ENCODE measurements around the gene ITFG1. TPM values are rescaled to one million over a fixed set of nuclear protein-coding genes. Genes with fewer than 3 reads are reported as not detected.
A peak's percentile ranks its signal among the peaks of the same experiment; 100 is the strongest.

The ITFG1 gene
- total RNA-seq, 1 donor from 2014 or later: 66.3 TPM

- no peak overlapping the region for H3K4me3 Mint-ChIP-seq (ENCODE audit: unreplicated experiment)
- no peak for DNase-seq (ENCODE audit: low spot score)
Observed at GRCh38 chr16:47136099-47136842, 324.6 kb downstream of the ITFG1 start.

GRCh38 chr16:47134550-47134949 lies 326.3 kb downstream of the ITFG1 start:
- Mint-ChIP-seq H3K9me3 (ENCODE audit: unreplicated experiment) (no peaks in the 10 kb centered on the region), H3K4me3 (ENCODE audit: unreplicated experiment) (no peak overlapping the region), H3K27ac (ENCODE audit: unreplicated experiment) (no peak overlapping the region), H3K27me3 (ENCODE audit: unreplicated experiment) (no peaks in the 10 kb centered on the region), H3K4me1 (ENCODE audit: unreplicated experiment) (peaks cover 20% of the 10 kb centered on the region), H3K36me3 (ENCODE audit: low read depth, unreplicated experiment) (no peaks in the 10 kb centered on the region)
- DNase-seq (ENCODE audit: low spot score): no peak
- no peak for TF ChIP-seq CTCF (IDR thresholded peaks at IDR 0.05; ENCODE audit: unreplicated experiment)

More at GRCh38 chr16:47136099-47136842, 324.6 kb downstream of the ITFG1 start:
- H3K27ac Mint-ChIP-seq (ENCODE audit: unreplicated experiment): no peak overlapping the region
- H3K36me3 Mint-ChIP-seq (ENCODE audit: low read depth, unreplicated experiment): no peaks in the 10 kb centered on the region
- no peaks in the 10 kb centered on the region for H3K27me3 Mint-ChIP-seq (ENCODE audit: unreplicated experiment)
- H3K4me1 Mint-ChIP-seq (ENCODE audit: unreplicated experiment): peaks cover 9% of the 10 kb centered on the region
- TF ChIP-seq CTCF (IDR thresholded peaks at IDR 0.05; ENCODE audit: unreplicated experiment): no peak
- H3K9me3 Mint-ChIP-seq (ENCODE audit: unreplicated experiment): no peaks in the 10 kb centered on the region

DNA sequence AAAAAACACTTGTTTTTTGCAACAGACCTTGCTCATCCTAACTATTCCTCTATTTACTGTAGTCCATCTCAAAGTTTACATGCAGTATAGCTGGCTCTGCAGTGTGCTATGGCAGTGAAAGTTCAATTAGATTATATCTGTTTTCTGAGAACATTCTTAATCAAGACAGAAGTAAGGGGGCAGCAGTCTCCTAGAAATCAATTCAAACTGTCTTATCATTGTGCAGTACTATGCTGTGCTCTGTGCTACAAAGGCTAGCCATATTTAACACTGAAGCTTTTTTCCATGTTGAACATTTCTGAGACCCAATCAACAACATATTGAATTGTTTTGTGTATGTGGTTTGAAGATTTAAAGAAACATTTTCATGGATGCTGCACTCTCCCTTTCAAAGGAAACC lies 328.6 kb downstream of the ITFG1 start:
- no peak for DNase-seq (ENCODE audit: low spot score)
- peaks cover 14% of the 10 kb centered on the region for H3K4me1 Mint-ChIP-seq (ENCODE audit: unreplicated experiment)

GRCh38 chr16:47129755-47130435 lies 331.0 kb downstream of the ITFG1 start:
- Mint-ChIP-seq H3K4me1 (ENCODE audit: unreplicated experiment) (peaks cover 14% of the 10 kb centered on the region), H3K9me3 (ENCODE audit: unreplicated experiment) (no peaks in the 10 kb centered on the region), H3K27ac (ENCODE audit: unreplicated experiment) (peak overlapping the region; percentile 62), H3K4me3 (ENCODE audit: unreplicated experiment) (no peak overlapping the region), H3K36me3 (ENCODE audit: low read depth, unreplicated experiment) (no peaks in the 10 kb centered on the region), H3K27me3 (ENCODE audit: unreplicated experiment) (no peaks in the 10 kb centered on the region)
- DNase-seq (ENCODE audit: low spot score): no peak
- TF ChIP-seq CTCF (IDR thresholded peaks at IDR 0.05; ENCODE audit: unreplicated experiment): no peak

More for the DNA sequence above, 328.6 kb downstream of the ITFG1 start:
- Mint-ChIP-seq H3K36me3 (ENCODE audit: low read depth, unreplicated experiment) (no peaks in the 10 kb centered on the region), H3K27ac (ENCODE audit: unreplicated experiment) (no peak overlapping the region), H3K9me3 (ENCODE audit: unreplicated experiment) (no peaks in the 10 kb centered on the region), H3K27me3 (ENCODE audit: unreplicated experiment) (no peaks in the 10 kb centered on the region), H3K4me3 (ENCODE audit: unreplicated experiment) (no peak overlapping the region)
- TF ChIP-seq CTCF (IDR thresholded peaks at IDR 0.05; ENCODE audit: unreplicated experiment): no peak

GRCh38 chr16:47127541-47127940 lies 333.3 kb downstream of the ITFG1 start:
- no peak overlapping the region for H3K27ac Mint-ChIP-seq (ENCODE audit: unreplicated experiment)
- peaks cover 14% of the 10 kb centered on the region for H3K4me1 Mint-ChIP-seq (ENCODE audit: unreplicated experiment)
- DNase-seq (ENCODE audit: low spot score): no peak
- H3K9me3 Mint-ChIP-seq (ENCODE audit: unreplicated experiment): no peaks in the 10 kb centered on the region
- H3K27me3 Mint-ChIP-seq (ENCODE audit: unreplicated experiment): no peaks in the 10 kb centered on the region
- no peaks in the 10 kb centered on the region for H3K36me3 Mint-ChIP-seq (ENCODE audit: low read depth, unreplicated experiment)
- TF ChIP-seq CTCF (IDR thresholded peaks at IDR 0.05; ENCODE audit: unreplicated experiment): no peak
- no peak overlapping the region for H3K4me3 Mint-ChIP-seq (ENCODE audit: unreplicated experiment)
